NCI-H2171 (cell line): ENCODE results near the gene SPATA33.

Experiments
- DNase-seq: peaks from one replicate; lab custom pipeline; 2025; lab: John Stamatoyannopoulos, UW

SPATA33 gene

DNA sequence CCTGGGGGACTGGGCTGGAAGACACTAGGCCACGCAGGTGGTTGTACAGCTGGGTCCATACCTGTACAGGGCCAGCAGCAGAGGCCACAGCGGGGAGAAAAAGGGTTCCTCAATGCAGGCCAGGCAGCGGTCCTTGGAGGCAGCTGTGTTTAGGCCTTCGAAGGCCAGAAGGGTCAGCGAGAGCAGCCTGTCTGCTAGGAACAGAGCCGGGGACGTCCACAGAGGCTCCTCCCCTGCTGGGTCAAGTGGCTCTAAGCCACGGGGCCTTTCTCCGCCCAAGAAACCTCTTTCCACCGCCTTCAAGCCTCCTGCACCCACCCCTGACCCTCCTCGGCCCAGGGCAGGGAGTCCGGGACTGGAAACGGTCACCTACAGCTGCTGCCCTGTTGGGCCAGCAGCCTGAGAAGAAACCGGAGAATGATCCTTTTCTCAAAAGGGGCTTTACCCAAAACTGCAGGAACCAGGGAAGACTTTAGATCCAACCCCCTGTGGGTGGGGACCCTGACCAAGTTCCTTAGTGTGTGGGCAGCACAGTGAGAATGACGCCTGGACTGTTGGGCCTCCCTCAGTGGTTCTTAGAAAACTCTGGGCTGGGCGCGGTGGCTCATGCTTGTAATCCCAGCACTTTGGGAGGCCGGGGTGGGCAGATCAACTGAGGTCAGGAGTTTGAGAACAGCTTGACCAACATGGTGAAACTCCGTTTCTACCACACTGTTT lies 52.2 kb downstream of the SPATA33 start:
- DNase-seq = no peak

DNA sequence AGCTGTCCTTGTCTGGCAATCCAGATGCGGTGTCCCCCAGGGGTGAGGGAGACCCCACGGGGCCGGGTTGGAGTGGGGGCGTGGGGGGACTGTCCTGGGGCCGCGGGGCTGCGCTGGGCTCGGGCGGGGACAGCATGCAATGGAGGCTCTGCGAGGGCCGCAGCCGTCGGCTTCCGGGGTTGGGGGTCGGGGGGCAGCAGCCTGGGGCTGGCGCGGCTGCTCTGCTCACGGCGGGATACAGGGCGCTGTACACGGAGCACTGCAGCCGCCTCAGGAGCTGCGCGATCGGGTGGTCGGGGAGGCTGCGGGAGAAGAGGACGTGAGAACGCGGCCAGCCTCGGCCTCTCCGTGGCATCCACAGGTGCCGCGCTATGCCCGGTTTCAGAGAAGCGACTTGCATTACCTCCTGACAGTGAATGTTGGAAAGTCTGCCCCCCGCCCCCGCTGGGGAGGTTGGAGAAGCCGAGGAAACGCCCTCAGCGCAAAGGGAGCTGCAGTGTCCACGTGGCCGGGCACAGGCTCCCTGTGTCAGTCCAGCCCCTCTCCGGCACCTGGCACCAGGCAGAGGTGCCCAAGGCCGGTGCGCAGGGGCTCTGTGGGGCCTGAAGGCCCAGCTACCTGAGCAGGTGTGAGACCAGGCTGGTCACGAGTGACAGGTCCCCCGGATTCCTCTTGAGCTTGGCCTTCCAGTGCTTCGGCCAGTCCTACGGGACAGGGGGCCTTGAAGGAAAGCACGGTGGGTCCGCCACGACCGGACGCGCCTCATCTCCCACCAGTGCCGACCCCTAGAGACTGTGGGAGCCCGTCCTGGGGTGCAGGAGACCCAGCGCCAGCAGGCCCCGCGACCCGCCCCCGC lies 53.3 kb downstream of the SPATA33 start:
- no peak for DNase-seq

DNA sequence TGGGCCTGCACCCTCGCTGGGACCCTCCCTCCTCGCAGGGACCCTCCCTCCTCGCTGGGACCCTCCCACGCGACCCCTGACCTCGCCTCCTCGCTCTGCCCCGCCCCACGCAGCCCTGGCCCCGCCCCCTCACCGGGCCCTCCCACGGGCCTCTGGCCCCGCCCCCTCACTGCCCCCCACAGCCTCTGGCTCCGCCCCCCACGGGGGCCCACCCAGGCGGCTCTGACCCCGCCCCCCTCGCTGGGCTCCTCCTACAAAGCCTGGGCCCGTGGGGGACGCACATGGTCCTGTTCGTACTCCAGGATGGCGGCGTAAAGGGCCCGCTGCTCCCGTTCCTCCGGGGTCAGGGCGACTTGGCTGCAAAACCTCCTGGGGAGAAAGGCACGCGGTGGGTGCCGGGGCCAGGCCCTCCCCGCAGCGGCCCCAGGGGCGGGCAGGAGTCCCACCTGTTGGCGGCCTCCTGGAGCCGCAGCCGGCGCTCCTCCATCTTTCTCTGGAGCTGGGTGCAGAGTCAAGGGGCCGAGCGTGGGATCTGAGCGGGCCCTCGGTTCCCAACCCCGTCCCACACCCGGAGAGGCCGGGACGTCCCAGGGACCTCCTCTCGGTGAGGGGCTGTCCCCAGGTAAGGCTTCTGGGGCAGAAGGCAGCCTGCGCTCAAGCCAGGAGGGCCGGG lies 54.1 kb downstream of the SPATA33 start:
- peak; percentile 72 for DNase-seq

DNA sequence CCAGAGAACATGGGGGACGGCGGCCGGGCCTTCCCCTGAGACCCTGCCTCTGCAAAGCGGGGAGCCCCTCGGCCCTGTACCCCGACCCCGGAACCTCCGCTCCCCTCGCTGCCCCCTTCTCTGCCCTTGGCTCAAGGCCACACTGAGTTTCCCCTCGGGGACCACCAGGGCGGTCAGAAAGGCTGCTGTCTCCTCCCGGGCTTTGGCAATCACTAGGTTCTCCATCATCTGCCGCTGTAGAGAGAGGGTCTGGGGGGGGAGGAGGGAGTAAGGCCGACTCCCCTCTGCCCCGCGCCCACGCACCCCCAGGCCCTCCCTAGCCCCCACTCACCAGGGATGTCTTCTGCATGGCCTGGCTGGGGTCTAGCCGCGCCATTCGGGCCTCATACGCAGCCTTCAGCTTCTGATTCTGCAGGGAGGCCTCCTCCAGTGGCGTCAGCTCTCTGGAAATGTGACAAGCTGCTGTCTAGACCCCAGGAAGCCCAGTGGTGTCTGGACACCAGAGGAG lies 54.7 kb downstream of the SPATA33 start:
- no peak for DNase-seq

DNA sequence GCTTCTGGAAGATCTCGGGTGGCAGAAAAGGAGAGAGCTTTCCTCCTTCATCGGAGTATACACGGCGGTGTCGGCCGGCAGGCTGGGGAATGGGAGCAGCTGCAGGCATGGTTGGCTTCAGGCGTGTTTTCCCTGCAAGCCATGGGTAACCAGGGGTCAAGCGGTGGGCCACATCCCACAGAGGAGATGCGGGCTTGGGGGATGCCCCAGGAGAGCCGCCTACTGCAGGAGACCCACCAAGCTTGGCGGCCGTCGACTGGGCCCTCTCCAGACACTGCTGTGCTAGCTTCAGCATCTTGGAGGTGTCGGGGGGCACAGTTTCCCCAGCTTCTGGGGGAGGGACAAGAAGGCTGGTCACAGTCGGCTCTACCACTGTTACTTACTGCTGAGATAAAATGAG lies 58.9 kb downstream of the SPATA33 start:
- no peak for DNase-seq

DNA sequence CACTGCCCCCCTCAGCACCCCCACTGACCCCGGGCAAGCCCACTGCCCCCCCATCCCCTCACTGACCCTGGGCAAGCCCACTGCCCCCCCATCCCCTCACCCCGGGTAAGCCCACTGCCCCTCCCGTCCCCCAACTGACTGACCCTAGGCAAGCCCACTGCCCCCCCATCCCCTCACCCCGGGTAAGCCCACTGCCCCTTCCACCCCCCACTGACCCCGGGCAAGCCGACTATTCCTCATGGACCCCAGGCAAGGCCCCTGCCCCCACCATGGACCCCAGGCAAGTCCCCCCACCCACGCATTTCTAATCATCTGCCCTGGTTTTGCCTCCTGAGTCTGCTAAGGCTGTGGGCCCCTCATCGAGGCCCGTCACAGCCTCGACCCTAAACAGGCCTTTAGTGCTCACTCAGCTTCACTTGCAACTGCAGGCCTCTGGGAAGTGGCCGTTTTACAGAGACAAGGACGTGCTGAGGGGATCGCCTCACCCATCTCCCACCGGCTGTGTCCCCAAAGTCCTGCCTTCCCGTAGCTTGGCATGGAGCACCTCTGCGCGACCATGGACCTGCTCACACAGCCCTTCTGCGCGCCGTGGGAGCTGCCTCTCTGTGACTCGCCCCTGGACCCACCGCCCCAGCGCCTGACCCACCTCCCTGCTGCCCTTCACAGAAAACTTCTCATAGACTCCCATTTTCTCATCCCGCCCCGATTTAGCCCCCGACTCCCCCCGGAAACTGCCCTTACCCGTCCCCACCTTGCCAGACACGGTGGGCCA lies 59.5 kb downstream of the SPATA33 start:
- DNase-seq = no peak

DNA sequence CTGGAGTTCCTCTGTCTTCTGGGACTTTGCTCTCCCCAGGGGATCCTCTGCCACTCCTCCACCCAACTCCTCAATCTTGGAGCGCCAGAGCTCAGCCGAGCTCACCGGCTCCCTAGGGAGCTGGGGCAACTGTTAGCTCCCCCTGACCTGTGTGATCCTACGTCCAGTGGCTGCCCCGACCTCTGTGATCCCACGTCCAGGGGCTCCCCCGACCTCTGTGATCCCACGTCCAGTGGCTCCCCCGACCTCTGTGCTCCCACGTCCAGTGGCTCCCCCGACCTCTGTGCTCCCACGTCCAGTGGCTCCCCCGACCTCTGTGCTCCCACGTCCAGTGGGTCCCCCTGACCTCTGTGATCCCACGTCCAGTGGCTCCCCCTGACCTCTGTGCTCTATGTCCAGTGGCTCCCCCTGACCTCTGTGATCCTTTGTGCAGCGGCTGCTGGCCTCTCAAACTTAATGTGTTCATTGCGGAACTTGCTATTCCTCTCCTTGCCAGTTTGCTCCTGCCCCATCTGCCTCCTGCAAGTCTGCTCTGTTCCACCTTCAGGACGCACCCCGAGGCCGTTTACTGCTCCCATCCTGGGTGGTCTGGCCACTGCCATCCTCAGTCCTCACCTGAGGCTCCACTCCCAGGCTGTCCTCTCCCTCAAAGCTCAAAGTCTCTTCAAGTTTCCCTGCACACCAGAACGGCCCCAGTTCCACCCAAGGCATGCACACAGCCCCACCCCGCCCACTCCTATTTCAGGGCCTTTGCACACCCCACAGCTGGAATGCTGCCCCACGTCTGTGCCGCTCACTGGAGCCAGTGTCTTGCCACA lies 60.3 kb downstream of the SPATA33 start:
- DNase-seq = no peak
